ENCODE results near the gene DUSP1.

DUSP1 gene

GRCh38 chr5:172776235-172776594 lies 5.2 kb upstream of the DUSP1 start:
- DNase-seq = no peak

GRCh38 chr5:172775326-172776234 lies 4.6 kb upstream of the DUSP1 start:
- peak; percentile 16 for DNase-seq

- no peak for DNase-seq
Observed at GRCh38 chr5:172774561-172775315, 3.7 kb upstream of the DUSP1 start.

- DNase-seq = peak; percentile 8
Observed at GRCh38 chr5:172773481-172774469, 2.8 kb upstream of the DUSP1 start.

GRCh38 chr5:172772112-172772906 lies 1.3 kb upstream of the DUSP1 start:
- DNase-seq = peak; percentile 66

GRCh38 chr5:172771439-172772111 lies 580 bp upstream of the DUSP1 start:
- DNase-seq = peak; percentile 6

- peak; percentile 41 for DNase-seq
Observed at GRCh38 chr5:172770374-172770674, 671 bp downstream of the DUSP1 start.

GRCh38 chr5:172769616-172770373 lies 1.2 kb downstream of the DUSP1 start:
- DNase-seq = no peak

- DNase-seq = no peak
Observed at GRCh38 chr5:172769342-172769615, 1.7 kb downstream of the DUSP1 start.

GRCh38 chr5:172768573-172769341 lies 2.2 kb downstream of the DUSP1 start:
- DNase-seq = no peak

GRCh38 chr5:172768098-172768572 lies 2.9 kb downstream of the DUSP1 start:
- no peak for DNase-seq

- DNase-seq = no peak
Observed at GRCh38 chr5:172766287-172767108, 4.5 kb downstream of the DUSP1 start.

GRCh38 chr5:172765766-172766286 lies 5.2 kb downstream of the DUSP1 start:
- no peak for DNase-seq

- peak; percentile 96 for DNase-seq
Observed at GRCh38 chr5:172764861-172765765, 5.9 kb downstream of the DUSP1 start.

GRCh38 chr5:172763120-172763464 lies 7.9 kb downstream of the DUSP1 start:
- DNase-seq = no peak

GRCh38 chr5:172762214-172763119 lies 8.5 kb downstream of the DUSP1 start:
- no peak for DNase-seq

GRCh38 chr5:172760959-172761358 lies 10.0 kb downstream of the DUSP1 start:
- no peak for DNase-seq
